HG03469 (cell line): ENCODE results near the gene TMEM62.
"Not testable (repeated sequence)": the region's sequence is repeated elsewhere in the genome, so short reads cannot be mapped to it uniquely, and the experiment has no call there.

Experiments
- ATAC-seq: cut with Tn5 transposase; IDR thresholded peaks from one replicate; pipeline ENCODE4 v1.9.1; 2021; ENCODE audit warnings: mild to moderate bottlenecking, moderate library complexity, moderate number of reproducible peaks; ENCODE audit not compliant: unreplicated experiment

Gene TMEM62

DNA sequence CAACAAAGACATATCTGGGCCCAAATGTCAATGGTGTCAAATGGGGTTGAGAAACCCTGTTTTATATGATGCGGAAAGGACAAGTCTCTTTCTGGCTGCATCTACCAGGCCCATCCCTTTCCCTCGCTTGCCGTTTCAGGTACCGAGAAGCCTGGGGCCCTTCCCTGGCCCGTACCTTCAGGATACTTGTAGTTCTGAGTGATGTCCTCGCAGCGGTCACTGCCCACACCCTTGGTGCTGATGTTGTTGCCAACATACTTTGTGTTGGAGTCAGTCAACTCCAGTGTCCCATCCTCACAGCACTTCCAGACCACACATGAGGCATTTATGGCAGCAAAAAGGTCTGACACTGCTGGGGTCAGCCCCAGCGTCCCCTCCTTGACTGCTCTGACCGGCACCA, 73.6 kb downstream of the TMEM62 start:
- ATAC-seq = no peak

GRCh38 chr15:43208052-43209002, 74.9 kb downstream of the TMEM62 start:
- ATAC-seq = no peak

- no peak for ATAC-seq
Observed at GRCh38 chr15:43209059-43209824, 75.9 kb downstream of the TMEM62 start.

GRCh38 chr15:43210172-43210745, 76.9 kb downstream of the TMEM62 start:
- ATAC-seq = no peak

DNA sequence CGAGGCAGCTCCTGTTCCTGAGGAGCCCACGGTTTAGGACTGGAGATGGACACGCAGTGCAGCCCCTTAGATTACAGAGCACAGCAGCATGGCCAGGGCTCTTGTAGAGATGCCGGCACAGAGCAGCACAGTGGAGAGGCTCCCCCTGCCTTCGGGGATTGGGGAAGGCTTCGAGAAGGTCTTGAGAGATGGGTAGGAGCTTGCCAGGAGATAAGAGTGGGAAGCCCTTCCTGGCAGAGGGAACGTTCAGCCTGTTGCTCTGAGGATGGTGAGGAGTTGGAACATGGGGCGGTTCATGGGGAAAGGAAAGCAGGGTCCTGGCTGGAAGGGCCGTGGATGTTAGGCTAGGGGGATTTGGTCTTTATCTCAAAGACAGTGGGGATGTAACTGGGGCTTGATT, 77.4 kb downstream of the TMEM62 start:
- ATAC-seq = no peak

GRCh38 chr15:43211224-43211735, 77.9 kb downstream of the TMEM62 start:
- no peak for ATAC-seq

GRCh38 chr15:43212299-43212698, 78.9 kb downstream of the TMEM62 start:
- ATAC-seq = no peak

DNA sequence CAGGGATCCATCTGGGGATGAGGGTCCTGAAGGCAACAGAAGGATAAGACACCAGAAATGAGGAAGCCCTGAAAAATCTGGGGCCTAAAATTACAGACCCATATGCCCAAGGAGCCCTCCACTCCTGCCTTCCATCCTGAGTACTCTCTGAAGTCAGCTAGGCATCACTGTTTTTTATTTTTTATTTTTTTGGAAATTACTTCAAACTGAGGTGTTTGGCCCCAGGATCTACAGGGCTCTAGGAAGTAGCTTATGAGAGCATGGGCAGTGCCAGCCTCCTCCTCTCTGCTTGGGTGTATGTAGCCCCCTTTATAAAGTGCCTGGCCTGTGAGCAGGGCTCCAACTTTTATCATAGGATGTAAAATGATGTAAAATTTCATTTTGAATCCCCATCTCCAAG, 79.6 kb downstream of the TMEM62 start:
- ATAC-seq = no peak

DNA sequence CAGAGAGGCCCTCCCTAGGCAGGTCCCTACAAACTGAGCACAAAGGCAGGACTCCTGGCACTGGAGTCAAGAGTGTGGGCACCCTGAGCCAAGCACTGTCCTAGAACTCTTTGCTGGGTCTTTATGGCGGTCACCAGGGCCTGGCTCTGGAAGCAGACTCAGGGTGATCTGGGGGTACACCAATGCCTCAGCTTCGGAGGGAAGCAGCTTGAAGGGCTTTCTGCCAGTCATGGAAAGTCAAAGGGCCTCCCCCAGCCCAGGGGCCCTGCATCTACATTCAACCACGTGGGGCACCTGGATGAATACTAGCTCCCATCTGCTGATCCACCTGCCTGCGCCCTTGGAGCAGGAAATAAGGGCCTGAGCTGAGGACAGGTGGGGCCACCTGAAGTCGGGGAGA, 80.1 kb downstream of the TMEM62 start:
- no peak for ATAC-seq

DNA sequence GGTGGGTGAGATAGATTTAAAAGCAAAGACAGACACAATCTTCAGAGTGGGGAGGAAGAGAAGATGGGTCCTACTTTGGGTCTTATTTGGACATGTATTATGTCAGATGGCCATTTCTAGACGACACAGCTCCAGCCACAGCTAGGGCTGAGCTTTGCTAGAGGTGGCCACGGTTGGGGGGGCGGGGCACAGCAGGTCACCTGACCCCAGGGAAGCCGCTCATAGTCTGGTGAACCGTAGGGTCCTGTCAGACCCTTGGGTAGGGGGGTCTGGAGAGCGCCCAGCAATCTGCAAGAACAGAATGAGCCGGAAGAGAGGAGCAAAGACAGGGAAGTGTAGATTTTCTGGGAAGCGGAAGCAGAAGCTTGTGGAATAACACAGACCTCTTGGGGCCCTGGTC, 80.8 kb downstream of the TMEM62 start:
- ATAC-seq = no peak

GRCh38 chr15:43214592-43215295, 81.4 kb downstream of the TMEM62 start:
- no peak for ATAC-seq

DNA sequence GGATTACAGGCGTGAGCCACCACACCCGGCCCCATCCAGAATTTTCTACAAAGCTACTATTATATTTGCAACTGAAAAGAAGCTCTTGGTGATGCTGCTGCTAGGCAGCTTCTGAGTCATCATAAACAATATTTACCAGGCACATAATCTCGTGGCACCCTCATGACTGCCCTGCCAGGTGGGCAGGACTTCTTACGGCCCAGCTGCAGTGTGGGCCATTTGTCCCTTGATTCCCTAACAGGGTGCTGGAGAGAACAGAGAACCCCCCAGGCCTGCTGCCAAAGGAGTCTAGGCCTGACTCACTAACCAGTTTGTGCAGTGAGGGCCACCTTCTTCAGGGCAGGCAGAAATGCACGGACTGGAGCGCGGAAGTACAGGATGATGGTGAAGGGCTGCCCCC, 82.6 kb downstream of the TMEM62 start:
- no peak for ATAC-seq

DNA sequence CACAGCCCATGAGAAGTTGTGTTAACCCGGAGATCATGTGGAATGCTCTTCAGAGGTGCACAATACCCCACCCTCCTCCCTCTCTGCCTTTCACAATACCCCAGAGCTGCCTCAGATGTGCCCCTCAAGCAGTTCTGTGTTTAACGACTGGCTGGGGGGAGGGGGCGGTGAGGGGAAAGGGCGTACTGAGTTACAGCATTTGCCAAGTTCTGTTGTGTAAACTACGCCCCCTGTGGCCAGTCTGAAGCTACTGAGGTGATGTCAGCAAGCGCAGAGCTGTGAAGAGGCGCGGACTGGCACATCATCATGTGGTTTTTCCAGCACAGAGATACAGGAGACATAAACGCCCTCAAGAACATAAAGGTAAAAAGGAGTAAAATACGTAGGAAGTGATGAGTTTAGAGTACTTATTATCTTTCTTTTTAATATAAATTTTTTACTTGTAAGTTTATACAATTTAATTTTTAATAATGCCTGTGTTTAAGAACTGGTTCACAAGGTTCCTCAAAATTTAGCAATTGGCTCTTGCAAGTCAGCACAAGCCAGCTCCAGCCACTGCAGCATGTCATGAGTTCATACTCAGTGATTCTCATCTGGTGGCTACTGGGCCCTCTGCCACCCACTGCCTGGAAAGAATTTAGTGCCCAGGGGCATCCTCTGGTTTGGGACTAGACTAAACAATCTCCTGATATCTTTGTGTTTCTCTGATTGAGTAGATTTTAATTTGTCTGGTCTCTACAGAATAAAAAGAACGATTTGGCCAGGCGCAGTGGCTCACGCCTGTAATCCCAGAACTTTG, 85.7 kb downstream of the TMEM62 start:
- ATAC-seq = no peak

- ATAC-seq = no peak
Observed at GRCh38 chr15:43219929-43220928, 86.8 kb downstream of the TMEM62 start.

DNA sequence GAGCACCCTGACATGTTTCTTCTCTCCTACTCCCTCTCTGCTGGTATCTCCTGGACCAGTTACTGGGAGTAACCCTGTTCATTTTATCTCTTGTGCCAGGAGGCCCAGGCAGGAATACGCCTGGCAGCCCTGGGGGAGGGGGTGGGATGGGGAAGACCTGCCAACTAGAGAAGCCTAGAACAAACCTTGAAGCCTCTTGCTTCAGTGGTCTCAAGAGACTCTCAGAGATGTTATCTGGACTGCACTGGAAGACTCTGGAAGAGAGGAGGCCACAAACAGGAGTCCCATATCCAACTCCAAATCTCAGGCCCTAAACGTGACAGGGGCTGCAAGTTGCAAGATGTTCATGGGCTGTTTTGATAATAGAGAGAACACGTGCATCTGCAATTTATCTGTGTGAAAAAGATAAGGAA, 87.6 kb downstream of the TMEM62 start, which contains the start of gene EPB42:
EPB42 (minus strand) TSS at position 28 of the 413 bp plus-strand sequence. CDS start 193 bp downstream, outside the sequence.
- no peak for ATAC-seq

- ATAC-seq = no peak
Observed at GRCh38 chr15:43221422-43221821, 88.0 kb downstream of the TMEM62 start.

DNA sequence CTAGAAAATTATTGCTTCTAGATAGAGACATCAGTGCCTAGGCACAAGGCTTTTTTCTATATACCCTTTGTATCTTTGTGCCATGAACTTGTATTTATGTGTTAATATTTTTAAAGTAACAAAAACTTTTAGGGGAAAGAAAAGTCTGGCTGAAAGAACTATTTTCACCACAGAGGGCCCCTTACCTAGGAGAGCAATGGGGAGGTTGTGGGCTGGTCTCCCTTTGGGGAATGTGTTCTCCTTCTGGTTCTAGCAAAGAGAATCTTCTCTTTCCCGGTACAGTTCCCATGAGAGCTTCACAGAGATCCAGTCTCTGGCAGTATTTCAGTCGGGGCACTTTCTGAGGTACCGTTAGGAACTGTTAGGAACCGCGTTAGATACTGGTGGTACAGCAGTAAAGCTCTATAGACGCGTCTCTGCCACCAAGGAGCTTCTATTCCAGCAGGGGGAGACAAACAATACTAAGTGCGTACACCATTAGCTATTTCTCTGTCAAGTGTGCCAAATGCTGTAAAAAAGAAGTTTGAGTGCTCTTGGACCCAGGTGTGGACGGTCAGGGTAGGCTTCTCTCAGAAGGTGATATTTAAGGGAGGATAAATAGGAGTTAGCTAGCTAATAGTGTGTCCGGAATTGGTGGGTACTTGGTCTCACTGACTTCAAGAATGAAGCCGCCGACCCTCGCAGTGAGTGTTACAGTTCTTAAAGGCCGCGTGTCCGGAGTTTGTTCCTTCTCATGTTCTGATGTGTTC, 92.0 kb downstream of the TMEM62 start:
- no peak for ATAC-seq

DNA sequence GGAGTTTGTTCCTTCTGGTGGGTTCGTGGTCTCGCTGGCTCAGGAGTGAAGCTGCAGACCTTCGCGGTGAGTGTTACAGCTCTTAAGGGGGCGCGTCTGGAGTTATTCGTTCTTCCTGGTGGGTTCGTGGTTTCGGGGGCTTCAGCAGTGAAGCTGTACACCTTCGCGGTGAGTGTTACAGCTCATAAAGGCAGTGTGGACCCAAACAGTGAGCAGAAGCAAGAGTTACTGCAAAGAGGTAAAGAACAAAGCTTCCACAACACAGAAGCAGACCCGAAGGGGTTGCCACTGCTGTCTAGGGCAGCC, 92.5 kb downstream of the TMEM62 start:
- not testable (repeated sequence) for ATAC-seq
